Measurements from ENCODE around the gene TCF4. TPM values are rescaled to one million over a fixed set of nuclear protein-coding genes. Genes with fewer than 3 reads are reported as not detected.

TCF4 gene
- total and polyA plus RNA-seq, 2 experiments from 2014 or later: 77.7 to 89.2 TPM

GRCh38 chr18:55464581-55464980 is 123.4 kb downstream of the TCF4 start (continued):
- TF ChIP-seq, protein P1, sequence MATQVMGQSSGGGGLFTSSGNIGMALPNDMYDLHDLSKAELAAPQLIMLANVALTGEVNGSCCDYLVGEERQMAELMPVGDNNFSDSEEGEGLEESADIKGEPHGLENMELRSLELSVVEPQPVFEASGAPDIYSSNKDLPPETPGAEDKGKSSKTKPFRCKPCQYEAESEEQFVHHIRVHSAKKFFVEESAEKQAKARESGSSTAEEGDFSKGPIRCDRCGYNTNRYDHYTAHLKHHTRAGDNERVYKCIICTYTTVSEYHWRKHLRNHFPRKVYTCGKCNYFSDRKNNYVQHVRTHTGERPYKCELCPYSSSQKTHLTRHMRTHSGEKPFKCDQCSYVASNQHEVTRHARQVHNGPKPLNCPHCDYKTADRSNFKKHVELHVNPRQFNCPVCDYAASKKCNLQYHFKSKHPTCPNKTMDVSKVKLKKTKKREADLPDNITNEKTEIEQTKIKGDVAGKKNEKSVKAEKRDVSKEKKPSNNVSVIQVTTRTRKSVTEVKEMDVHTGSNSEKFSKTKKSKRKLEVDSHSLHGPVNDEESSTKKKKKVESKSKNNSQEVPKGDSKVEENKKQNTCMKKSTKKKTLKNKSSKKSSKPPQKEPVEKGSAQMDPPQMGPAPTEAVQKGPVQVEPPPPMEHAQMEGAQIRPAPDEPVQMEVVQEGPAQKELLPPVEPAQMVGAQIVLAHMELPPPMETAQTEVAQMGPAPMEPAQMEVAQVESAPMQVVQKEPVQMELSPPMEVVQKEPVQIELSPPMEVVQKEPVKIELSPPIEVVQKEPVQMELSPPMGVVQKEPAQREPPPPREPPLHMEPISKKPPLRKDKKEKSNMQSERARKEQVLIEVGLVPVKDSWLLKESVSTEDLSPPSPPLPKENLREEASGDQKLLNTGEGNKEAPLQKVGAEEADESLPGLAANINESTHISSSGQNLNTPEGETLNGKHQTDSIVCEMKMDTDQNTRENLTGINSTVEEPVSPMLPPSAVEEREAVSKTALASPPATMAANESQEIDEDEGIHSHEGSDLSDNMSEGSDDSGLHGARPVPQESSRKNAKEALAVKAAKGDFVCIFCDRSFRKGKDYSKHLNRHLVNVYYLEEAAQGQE (IDR thresholded peaks at IDR 0.05; ENCODE audit: unreplicated experiment): no peak
- TF ChIP-seq STAT1 (IDR thresholded peaks at IDR 0.05; ENCODE audit: unreplicated experiment) (no peak), EZH2 (IDR thresholded peaks at IDR 0.05; ENCODE audit: low read depth, unreplicated experiment) (no peak), ETS1 (IDR thresholded peaks at IDR 0.05) (no peak), ZNF331 (CRISPR knock-in tag; IDR thresholded peaks at IDR 0.05; ENCODE audit: low read depth) (no peak), ZNF114 (CRISPR knock-in tag; IDR thresholded peaks at IDR 0.05) (no peak), POLR2AphosphoS5 (IDR thresholded peaks at IDR 0.05; ENCODE audit: low read depth) (no peak)

DNA sequence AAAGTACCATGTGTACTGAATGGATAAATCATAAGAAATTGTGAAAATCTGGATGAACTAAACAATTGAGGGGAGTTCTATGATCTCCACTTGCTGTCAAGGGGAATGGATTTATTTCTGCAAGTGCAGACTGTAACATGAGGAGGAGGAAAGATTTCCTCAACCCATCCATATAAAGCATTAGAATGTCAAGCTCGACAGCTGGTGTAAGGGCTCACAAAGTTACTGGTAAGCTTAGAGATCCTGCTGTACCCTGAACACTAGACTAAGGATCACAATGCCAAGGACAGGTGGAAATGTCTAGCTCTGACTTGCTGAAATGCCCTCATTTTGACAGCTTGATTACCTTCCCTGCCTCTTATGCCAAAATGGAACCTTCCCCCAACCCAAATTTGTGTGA is 125.3 kb downstream of the TCF4 start:
- H3F3A ChIP-seq (replicated peaks; ENCODE audit: low read depth): no peaks in the 10 kb centered on the region; the same call in 1 of the 2 replicates
- Mint-ChIP-seq H3K27me3 (ENCODE audit: insufficient read depth, low read depth, poor library complexity) (peaks cover 2% of the 10 kb centered on the region), H3K9me3 (no peaks in the 10 kb centered on the region), H3K4me3 (no peak overlapping the region), H3K27ac (no peak overlapping the region), H3K36me3 (ENCODE audit: low read depth) (peaks cover 3% of the 10 kb centered on the region; the same call in 1 of the 3 replicates), H3K4me1 (peaks cover 73% of the 10 kb centered on the region)
- H3K36me3 ChIP-seq (ENCODE audit: insufficient read depth): no peaks in the 10 kb centered on the region
- no peak overlapping the region for H3K27ac ChIP-seq (ENCODE audit: low read depth)
- 0 out of 2 replicates have a peak, but pooled peaks cover 5% of the 10 kb centered on the region for H4K20me1 ChIP-seq (replicated peaks; ENCODE audit: insufficient read depth)
- no peak overlapping the region for H2AFZ ChIP-seq
- no peaks in the 10 kb centered on the region for H3K9me2 ChIP-seq (ENCODE audit: insufficient read depth)
- H3K4me2 ChIP-seq: no peak overlapping the region
- H3K4me1 ChIP-seq (ENCODE audit: insufficient read depth): peaks cover 42% of the 10 kb centered on the region
- H3K4me3 ChIP-seq: no peak overlapping the region
- DNase-seq (ENCODE audit: low spot score): no peak
- H3K27me3 ChIP-seq (ENCODE audit: insufficient read depth): no peaks in the 10 kb centered on the region
- peaks cover 43% of the 10 kb centered on the region for H3K79me2 ChIP-seq (replicated peaks; ENCODE audit: insufficient read depth)
- ATAC-seq: no peak
- TF ChIP-seq POLR2AphosphoS5 (IDR thresholded peaks at IDR 0.05; ENCODE audit: low read depth) (no peak), ZNF114 (CRISPR knock-in tag; IDR thresholded peaks at IDR 0.05) (no peak), ETS1 (IDR thresholded peaks at IDR 0.05) (no peak), JUNB (IDR thresholded peaks at IDR 0.05; ENCODE audit: unreplicated experiment) (no peak), CREB1 (CRISPR knock-in tag; IDR thresholded peaks at IDR 0.05; ENCODE audit: low read depth) (no peak), EZH2phosphoT487 (IDR thresholded peaks at IDR 0.05; ENCODE audit: unreplicated experiment) (no peak)
- TF ChIP-seq, protein P2, sequence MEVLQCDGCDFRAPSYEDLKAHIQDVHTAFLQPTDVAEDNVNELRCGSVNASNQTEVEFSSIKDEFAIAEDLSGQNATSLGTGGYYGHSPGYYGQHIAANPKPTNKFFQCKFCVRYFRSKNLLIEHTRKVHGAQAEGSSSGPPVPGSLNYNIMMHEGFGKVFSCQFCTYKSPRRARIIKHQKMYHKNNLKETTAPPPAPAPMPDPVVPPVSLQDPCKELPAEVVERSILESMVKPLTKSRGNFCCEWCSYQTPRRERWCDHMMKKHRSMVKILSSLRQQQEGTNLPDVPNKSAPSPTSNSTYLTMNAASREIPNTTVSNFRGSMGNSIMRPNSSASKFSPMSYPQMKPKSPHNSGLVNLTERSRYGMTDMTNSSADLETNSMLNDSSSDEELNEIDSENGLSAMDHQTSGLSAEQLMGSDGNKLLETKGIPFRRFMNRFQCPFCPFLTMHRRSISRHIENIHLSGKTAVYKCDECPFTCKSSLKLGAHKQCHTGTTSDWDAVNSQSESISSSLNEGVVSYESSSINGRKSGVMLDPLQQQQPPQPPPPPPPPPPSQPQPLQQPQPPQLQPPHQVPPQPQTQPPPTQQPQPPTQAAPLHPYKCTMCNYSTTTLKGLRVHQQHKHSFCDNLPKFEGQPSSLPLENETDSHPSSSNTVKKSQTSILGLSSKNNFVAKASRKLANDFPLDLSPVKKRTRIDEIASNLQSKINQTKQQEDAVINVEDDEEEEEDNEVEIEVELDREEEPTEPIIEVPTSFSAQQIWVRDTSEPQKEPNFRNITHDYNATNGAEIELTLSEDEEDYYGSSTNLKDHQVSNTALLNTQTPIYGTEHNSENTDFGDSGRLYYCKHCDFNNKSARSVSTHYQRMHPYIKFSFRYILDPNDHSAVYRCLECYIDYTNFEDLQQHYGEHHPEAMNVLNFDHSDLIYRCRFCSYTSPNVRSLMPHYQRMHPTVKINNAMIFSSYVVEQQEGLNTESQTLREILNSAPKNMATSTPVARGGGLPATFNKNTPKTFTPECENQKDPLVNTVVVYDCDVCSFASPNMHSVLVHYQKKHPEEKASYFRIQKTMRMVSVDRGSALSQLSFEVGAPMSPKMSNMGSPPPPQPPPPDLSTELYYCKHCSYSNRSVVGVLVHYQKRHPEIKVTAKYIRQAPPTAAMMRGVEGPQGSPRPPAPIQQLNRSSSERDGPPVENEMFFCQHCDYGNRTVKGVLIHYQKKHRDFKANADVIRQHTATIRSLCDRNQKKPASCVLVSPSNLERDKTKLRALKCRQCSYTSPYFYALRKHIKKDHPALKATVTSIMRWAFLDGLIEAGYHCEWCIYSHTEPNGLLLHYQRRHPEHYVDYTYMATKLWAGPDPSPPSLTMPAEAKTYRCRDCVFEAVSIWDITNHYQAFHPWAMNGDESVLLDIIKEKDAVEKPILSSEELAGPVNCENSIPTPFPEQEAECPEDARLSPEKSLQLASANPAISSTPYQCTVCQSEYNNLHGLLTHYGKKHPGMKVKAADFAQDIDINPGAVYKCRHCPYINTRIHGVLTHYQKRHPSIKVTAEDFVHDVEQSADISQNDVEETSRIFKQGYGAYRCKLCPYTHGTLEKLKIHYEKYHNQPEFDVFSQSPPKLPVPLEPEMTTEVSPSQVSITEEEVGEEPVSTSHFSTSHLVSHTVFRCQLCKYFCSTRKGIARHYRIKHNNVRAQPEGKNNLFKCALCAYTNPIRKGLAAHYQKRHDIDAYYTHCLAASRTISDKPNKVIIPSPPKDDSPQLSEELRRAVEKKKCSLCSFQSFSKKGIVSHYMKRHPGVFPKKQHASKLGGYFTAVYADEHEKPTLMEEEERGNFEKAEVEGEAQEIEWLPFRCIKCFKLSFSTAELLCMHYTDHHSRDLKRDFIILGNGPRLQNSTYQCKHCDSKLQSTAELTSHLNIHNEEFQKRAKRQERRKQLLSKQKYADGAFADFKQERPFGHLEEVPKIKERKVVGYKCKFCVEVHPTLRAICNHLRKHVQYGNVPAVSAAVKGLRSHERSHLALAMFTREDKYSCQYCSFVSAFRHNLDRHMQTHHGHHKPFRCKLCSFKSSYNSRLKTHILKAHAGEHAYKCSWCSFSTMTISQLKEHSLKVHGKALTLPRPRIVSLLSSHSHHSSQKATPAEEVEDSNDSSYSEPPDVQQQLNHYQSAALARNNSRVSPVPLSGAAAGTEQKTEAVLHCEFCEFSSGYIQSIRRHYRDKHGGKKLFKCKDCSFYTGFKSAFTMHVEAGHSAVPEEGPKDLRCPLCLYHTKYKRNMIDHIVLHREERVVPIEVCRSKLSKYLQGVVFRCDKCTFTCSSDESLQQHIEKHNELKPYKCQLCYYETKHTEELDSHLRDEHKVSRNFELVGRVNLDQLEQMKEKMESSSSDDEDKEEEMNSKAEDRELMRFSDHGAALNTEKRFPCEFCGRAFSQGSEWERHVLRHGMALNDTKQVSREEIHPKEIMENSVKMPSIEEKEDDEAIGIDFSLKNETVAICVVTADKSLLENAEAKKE (CRISPR knock-in tag; IDR thresholded peaks at IDR 0.05): no peak

Measured in GM23338 (cell line).